IMR-90 (cell line): ENCODE data around the gene CHRNG. TPM values are rescaled to one million over a fixed set of nuclear protein-coding genes. Genes with fewer than 3 reads are reported as not detected.

ENCODE experiments used
- ATAC-seq: fragments of 200-7000 bp; cut with Tn5 transposase; 2 replicates; pipeline ENCODE4 v1.9.1; 2020; ENCODE audit warnings: low read depth, mild to moderate bottlenecking, moderate library complexity
- BruUV-seq: library from RNA; stranded (reverse); fragments of 400-500 nt; replicated peaks from 2 replicates; lab custom pipeline; 2021; lab: Mats Ljungman, UMichigan
- CTCF ChIA-PET: fragments of 300-600 bp; formaldehyde crosslinking; extraction: SDS; loops from one replicate; lab custom pipeline; 2021; ENCODE audit warnings: antibody characterized with exemption; lab: Yijun Ruan, JAX
- POLR2A ChIA-PET: fragments of 300-600 bp; sonication (Branson Sonifier 250); formaldehyde crosslinking; loops from one replicate; lab custom pipeline; 2022; ENCODE audit warnings: antibody characterized with exemption; ENCODE audit not compliant: unreplicated experiment; lab: Charles Lee
- DNase-seq: peaks from one replicate; pipeline ENCODE4 v3.0.0; 2013
- H2AFZ ChIP-seq: replicated peaks from 2 replicates; pipeline ENCODE3; 2013; ENCODE audit warnings: low read length, mild to moderate bottlenecking; ENCODE audit not compliant: poor library complexity
- H2AK5ac ChIP-seq: 2 replicates; pipeline ENCODE4 v1.6.1; 2013; ENCODE audit warnings: low read depth, low read length, inconsistent platforms
- H2AK9ac ChIP-seq: replicated peaks from 2 replicates; pipeline ENCODE3; 2013; ENCODE audit warnings: mild to moderate bottlenecking, low read depth, low read length, moderate library complexity; ENCODE audit not compliant: poor library complexity
- H2BK120ac ChIP-seq: 2 replicates; pipeline ENCODE4 v1.6.1; 2013; ENCODE audit warnings: low read depth, low read length, inconsistent platforms
- H2BK15ac ChIP-seq: 3 replicates; pipeline ENCODE4 v1.6.1; 2013; ENCODE audit warnings: low read depth, low read length, inconsistent platforms
- H2BK20ac ChIP-seq: 2 replicates; pipeline ENCODE4 v1.6.1; 2013; ENCODE audit warnings: low read depth, mild to moderate bottlenecking, inconsistent platforms, low read length, moderate library complexity
- H2BK5ac ChIP-seq: 2 replicates; pipeline ENCODE4 v1.6.1; 2013; ENCODE audit warnings: mild to moderate bottlenecking, low read depth, low read length, inconsistent platforms; ENCODE audit not compliant: poor library complexity, severe bottlenecking
- H3K14ac ChIP-seq: replicated peaks from 2 replicates; pipeline ENCODE4 v1.6.1; 2013; ENCODE audit warnings: low read depth, low read length, inconsistent platforms
- H3K18ac ChIP-seq: 2 replicates; pipeline ENCODE4 v1.6.1; 2013; ENCODE audit warnings: low read depth, low read length, control low read depth
- H3K23ac ChIP-seq: 2 replicates; pipeline ENCODE4 v1.6.1; 2013; ENCODE audit warnings: low read depth, low read length, inconsistent platforms
- H3K27ac ChIP-seq: 2 replicates; pipeline ENCODE4 v1.5.1; 2013; ENCODE audit warnings: mild to moderate bottlenecking, control low read depth, low read length; ENCODE audit not compliant: insufficient read depth
- H3K27me3 ChIP-seq: 2 replicates; pipeline ENCODE4 v1.6.1; 2013; ENCODE audit warnings: low read length; ENCODE audit not compliant: control insufficient read depth, insufficient read depth
- H3K36me3 ChIP-seq: 2 replicates; pipeline ENCODE4 v1.6.1; 2013; ENCODE audit warnings: low read length, mixed read lengths; ENCODE audit not compliant: control insufficient read depth, insufficient read depth
- H3K4ac ChIP-seq: 2 replicates; pipeline ENCODE4 v1.6.1; 2013; ENCODE audit warnings: low read depth, low read length, inconsistent platforms
- H3K4me1 ChIP-seq: 2 replicates; pipeline ENCODE4 v1.6.1; 2013; ENCODE audit warnings: low read length, mixed read lengths; ENCODE audit not compliant: control insufficient read depth, insufficient read depth
- H3K4me2 ChIP-seq: 2 replicates; pipeline ENCODE4 v1.6.1; 2013; ENCODE audit warnings: low read depth, mild to moderate bottlenecking, control low read depth, low read length, moderate library complexity
- H3K4me3 ChIP-seq: 2 replicates; pipeline ENCODE4 v1.5.1; 2013; ENCODE audit warnings: low read depth, mild to moderate bottlenecking, control low read depth, low read length, moderate library complexity; ENCODE audit not compliant: insufficient read depth
- H3K56ac ChIP-seq: 2 replicates; pipeline ENCODE4 v1.6.1; 2013; ENCODE audit warnings: low read length, inconsistent platforms; ENCODE audit not compliant: insufficient read depth; ENCODE audit errors: extremely low read depth
- H3K79me1 ChIP-seq, 2 experiments: 2 replicates each; pipeline ENCODE4 v1.6.1; 2013; ENCODE audit warnings: low read length in 2 of 2, inconsistent platforms in 1 of 2, low read depth in 1 of 2
- H3K9ac ChIP-seq: 2 replicates; pipeline ENCODE4 v1.6.1; 2013; ENCODE audit warnings: low read depth, low read length, control low read depth
- H3K9me1 ChIP-seq: 2 replicates; pipeline ENCODE4 v1.6.1; 2013; ENCODE audit warnings: low read length, inconsistent platforms; ENCODE audit not compliant: insufficient read depth
- H3K9me3 ChIP-seq: 2 replicates; pipeline ENCODE4 v1.6.1; 2013; ENCODE audit warnings: low read length; ENCODE audit not compliant: control insufficient read depth, insufficient read depth
- H4K20me1 ChIP-seq: 2 replicates; pipeline ENCODE4 v1.6.1; 2013; ENCODE audit warnings: low read length, inconsistent platforms; ENCODE audit not compliant: insufficient read depth
- H4K5ac ChIP-seq: 2 replicates; pipeline ENCODE4 v1.6.1; 2013; ENCODE audit warnings: mild to moderate bottlenecking, low read depth, low read length, control low read depth
- H4K8ac ChIP-seq, 2 experiments: 2 replicates each; pipeline ENCODE4 v1.6.1; 2013; ENCODE audit warnings: low read depth in 2 of 2, low read length in 2 of 2, control low read depth in 1 of 2, inconsistent platforms in 1 of 2
- H4K91ac ChIP-seq: 2 replicates; pipeline ENCODE4 v1.6.1; 2013; ENCODE audit warnings: low read depth, low read length, inconsistent platforms; ENCODE audit not compliant: insufficient read depth
- BHLHE40 ChIP-seq: fragments of 150-350 bp; IDR thresholded peaks from 2 replicates; pipeline ENCODE4 v1.6.1; 2016; ENCODE audit warnings: mild to moderate bottlenecking, low read depth, low read length
- CEBPB ChIP-seq: IDR thresholded peaks from 2 replicates; pipeline ENCODE4 v1.6.1; 2012; ENCODE audit warnings: low read depth, low read length, improper control_type of control experiment
- CHD1 ChIP-seq: IDR thresholded peaks from 2 replicates; pipeline ENCODE4 v1.6.1; 2012; ENCODE audit warnings: low read depth, low read length, improper control_type of control experiment
- FOS ChIP-seq: fragments of 150-350 bp; IDR thresholded peaks from 2 replicates; pipeline ENCODE4 v1.6.1; 2016; ENCODE audit warnings: low read depth, low read length
- MAFK ChIP-seq: IDR thresholded peaks from 2 replicates; pipeline ENCODE4 v1.6.1; 2012; ENCODE audit warnings: low read depth, low read length, improper control_type of control experiment
- MAZ ChIP-seq: IDR thresholded peaks from 2 replicates; pipeline ENCODE4 v1.6.1; 2012; ENCODE audit warnings: low read depth, mild to moderate bottlenecking, low read length, improper control_type of control experiment, moderate library complexity, borderline replicate concordance
- MXI1 ChIP-seq: IDR thresholded peaks from 2 replicates; pipeline ENCODE4 v1.6.1; 2012; ENCODE audit warnings: low read depth, mild to moderate bottlenecking, low read length, moderate library complexity, borderline replicate concordance
- NFE2L2 ChIP-seq: fragments of 150-350 bp; IDR thresholded peaks from 2 replicates; pipeline ENCODE4 v1.6.1; 2016; ENCODE audit warnings: low read depth, mild to moderate bottlenecking, low read length
- POLR2A ChIP-seq: IDR thresholded peaks from 2 replicates; pipeline ENCODE4 v1.6.1; 2012; ENCODE audit warnings: mild to moderate bottlenecking, low read depth, low read length
- RAD21 ChIP-seq: IDR thresholded peaks from 2 replicates; pipeline ENCODE4 v1.6.1; 2012; ENCODE audit warnings: low read length, improper control_type of control experiment
- RCOR1 ChIP-seq: IDR thresholded peaks from 2 replicates; pipeline ENCODE4 v1.6.1; 2012; ENCODE audit warnings: mild to moderate bottlenecking, low read length, improper control_type of control experiment; ENCODE audit not compliant: insufficient replicate concordance
- RFX5 ChIP-seq: IDR thresholded peaks from 2 replicates; pipeline ENCODE4 v1.8.0; 2012; ENCODE audit warnings: low read depth, mild to moderate bottlenecking, low read length, moderate library complexity
- SMC3 ChIP-seq: fragments of 150-350 bp; IDR thresholded peaks from 2 replicates; pipeline ENCODE4 v1.6.1; 2016; ENCODE audit warnings: low read depth, mild to moderate bottlenecking, antibody characterized with exemption, low read length, moderate library complexity
- WGBS, 2 experiments: methylation state at CpG; one replicate each; pipeline versions ENCODE4 v1.1.5 to v1.1.7; 2013; ENCODE audit warnings: missing lambda C conversion rate in 2 of 2; ENCODE audit not compliant: insufficient read length in 1 of 2; ENCODE audit errors: extremely low coverage in 2 of 2; 5-methylcytosine and 5-hydroxymethylcytosine counted together
- dilution Hi-C: fragments of 300-500 bp; cut with HindIII; formaldehyde crosslinking; loops from one replicate; pipeline ENCODE4 v1.14.3; 2018; ENCODE audit warnings: low sequenced_read_pairs; ENCODE audit not compliant: unreplicated experiment
- in situ Hi-C: fragments of 300-500 bp; cut with MboI; formaldehyde crosslinking; loops from 3 replicates; pipeline ENCODE4 v1.14.3; 2019; ENCODE audit warnings: low sequenced_read_pairs, inconsistent platforms, mixed read lengths
- intact Hi-C: fragments of 100-400 bp; cut with micrococcal nuclease; formaldehyde crosslinking; loops from 2 replicates; pipeline ENCODE4 v1.10.0; 2022
- polyA plus RNA-seq, 3 experiments: library from polyadenylated mRNA; depleted of rRNA; stranded (reverse); fragments of >200 nt; gene quantifications; 2 replicates each; pipeline ENCODE4 v1.2.3, GENCODE V29; 2012; ENCODE audit warnings: low replicate concordance in 1 of 3
- total RNA-seq: library from RNA; depleted of rRNA; stranded (reverse); fragments of >200 nt; gene quantifications from 2 replicates; pipeline ENCODE4 v1.2.3, GENCODE V29; 2012
- TF ChIP-seq, protein P1 (sequence below): fragments of 150-350 bp; IDR thresholded peaks from 2 replicates; pipeline ENCODE4 v1.6.1; 2017; ENCODE audit warnings: mild to moderate bottlenecking, antibody characterized with exemption, low read length, low read depth

CHRNG gene
- total and polyA plus RNA-seq, 2 of the 4 experiments (the other 2 are of a cell fraction), result not detected

DNA sequence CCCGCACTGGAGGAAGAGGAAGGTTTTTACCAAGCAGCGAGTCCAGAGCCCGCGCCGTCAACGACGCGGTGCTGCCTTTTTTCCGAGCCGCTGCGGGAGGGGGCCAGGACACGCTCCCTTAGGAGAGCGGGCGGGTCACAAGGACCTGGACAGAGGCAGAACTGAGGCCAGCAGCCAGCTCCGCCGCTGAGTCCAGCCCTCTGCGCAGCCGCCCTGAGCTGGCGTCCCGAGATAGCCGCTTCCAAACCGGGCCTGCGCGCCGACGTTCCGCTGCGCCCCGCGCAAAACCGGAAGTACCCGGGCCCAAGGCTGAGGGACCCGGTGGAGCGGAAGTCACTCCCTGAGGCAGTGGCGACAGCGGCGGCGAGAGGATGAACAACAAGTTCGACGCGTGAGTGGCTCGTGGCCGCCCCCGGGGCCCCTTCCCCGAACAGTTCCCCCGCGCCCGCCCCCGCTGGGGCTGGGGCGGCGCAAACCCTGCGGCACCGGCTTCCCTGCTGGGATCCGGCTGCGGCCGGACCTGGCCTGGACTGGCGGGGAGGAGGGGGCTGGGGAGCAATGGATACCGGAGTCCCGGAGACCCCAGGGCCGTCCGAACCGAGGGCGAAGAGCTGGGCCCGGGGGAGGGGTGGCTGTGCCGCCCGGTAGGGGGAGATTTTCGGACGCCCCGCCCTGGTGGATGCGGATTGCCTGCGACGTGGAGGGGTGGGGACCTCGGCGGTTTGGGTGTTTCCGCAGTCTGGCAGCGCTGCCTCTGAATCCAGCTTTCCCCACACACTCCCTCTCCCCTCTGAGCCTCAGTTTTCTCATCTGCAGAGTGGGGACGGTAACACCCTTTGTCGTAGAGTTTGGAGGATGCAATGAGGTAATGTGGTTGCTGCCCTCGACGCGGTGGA, 11.1 kb downstream of the CHRNG start, which contains the start of the genes EIF4E2 and TIGD1 (continued):
- no peak for TF ChIP-seq CEBPB
- no peak for TF ChIP-seq RAD21
- TF ChIP-seq MAZ, result peak; percentile 76

DNA sequence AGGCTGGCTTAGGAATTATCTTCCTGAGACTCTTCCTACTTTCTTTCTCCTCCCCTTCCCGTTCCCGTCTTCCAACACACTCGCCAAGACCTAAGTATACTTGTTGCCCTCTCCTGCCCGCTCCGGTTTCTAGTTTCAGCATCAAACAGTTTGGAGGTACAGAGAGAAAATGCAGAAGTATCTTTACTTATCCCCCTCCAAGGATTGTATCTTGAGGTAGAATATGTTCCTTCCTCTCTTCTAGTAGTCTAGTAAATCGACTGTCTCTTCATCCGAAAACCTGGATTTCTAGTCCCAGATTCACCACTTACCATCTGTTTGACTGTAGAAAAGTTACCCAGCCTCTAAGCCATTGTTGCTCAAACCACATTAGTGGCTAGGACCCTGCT, 11.8 kb downstream of the CHRNG start:
- H4K91ac ChIP-seq, result peak overlapping the region; percentile 88
- H3K4ac ChIP-seq, result peak overlapping the region; percentile 99
- peak overlapping the region; percentile 8 to 97; a peak in 3 of 4 replicates for H4K8ac ChIP-seq
- H3K23ac ChIP-seq, result peak overlapping the region; percentile 99
- CTCF ChIA-PET, result no interaction called here
- TSS peak; percentile 41 for BruUV-seq
- POLR2A ChIA-PET, result no interaction called here
- dilution Hi-C loops, result no loop called here
- peaks cover 28 to 76% of the 10 kb centered on the region in 2 experiments for H3K79me1 ChIP-seq
- H2AFZ ChIP-seq, result peak overlapping the region; percentile 96
- peak overlapping the region; percentile 100 for H3K14ac ChIP-seq
- peak overlapping the region; percentile 77 for H4K5ac ChIP-seq
- peaks cover 16% of the 10 kb centered on the region for H3K9me1 ChIP-seq
- peaks cover 5% of the 10 kb centered on the region for H3K36me3 ChIP-seq
- in situ Hi-C loops, result no loop called here
- H3K4me1 ChIP-seq, result no peaks in the 10 kb centered on the region
- H2AK5ac ChIP-seq, result peak overlapping the region; percentile 79
- H3K18ac ChIP-seq, result peak overlapping the region; percentile 39; the same call in 1 of the 2 replicates
- no CpG with 5 or more reads among the region's 7 CpGs for WGBS, 2 experiments
- H2AK9ac ChIP-seq, result peak overlapping the region; percentile 97
- H3K4me3 ChIP-seq, result peak overlapping the region; percentile 71
- H2BK20ac ChIP-seq, result no peak overlapping the region
- 0 out of 2 replicates have a peak overlapping the region, but pooled peaks have one; percentile 68 for H2BK120ac ChIP-seq
- no peak overlapping the region for H2BK15ac ChIP-seq
- peaks cover 40% of the 10 kb centered on the region for H4K20me1 ChIP-seq
- H3K56ac ChIP-seq, result peak overlapping the region; percentile 28; the same call in 1 of the 2 replicates
- intact Hi-C loops, result no loop called here
- ATAC-seq, result no peak; the same call in 1 of the 2 replicates
- peak overlapping the region; percentile 85 for H2BK5ac ChIP-seq
- H3K27me3 ChIP-seq, result no peaks in the 10 kb centered on the region
- H3K9ac ChIP-seq, result peak overlapping the region; percentile 70
- peak overlapping the region; percentile 84 for H3K4me2 ChIP-seq
- H3K27ac ChIP-seq, result peak overlapping the region; percentile 62
- no peak for DNase-seq
- H3K9me3 ChIP-seq, result no peaks in the 10 kb centered on the region
- TF ChIP-seq POLR2A (no peak), CHD1 (no peak), SMC3 (no peak), MAZ (no peak), RFX5 (no peak), FOS (no peak), RAD21 (no peak), NFE2L2 (no peak), CEBPB (no peak), BHLHE40 (no peak), RCOR1 (no peak), MAFK (no peak), MXI1 (no peak)
- TF ChIP-seq, protein P1, sequence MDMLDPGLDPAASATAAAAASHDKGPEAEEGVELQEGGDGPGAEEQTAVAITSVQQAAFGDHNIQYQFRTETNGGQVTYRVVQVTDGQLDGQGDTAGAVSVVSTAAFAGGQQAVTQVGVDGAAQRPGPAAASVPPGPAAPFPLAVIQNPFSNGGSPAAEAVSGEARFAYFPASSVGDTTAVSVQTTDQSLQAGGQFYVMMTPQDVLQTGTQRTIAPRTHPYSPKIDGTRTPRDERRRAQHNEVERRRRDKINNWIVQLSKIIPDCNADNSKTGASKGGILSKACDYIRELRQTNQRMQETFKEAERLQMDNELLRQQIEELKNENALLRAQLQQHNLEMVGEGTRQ, result no peak
